DMS114 treated with DMSO at 0.1 percent for 48 hours (cell line): ENCODE measurements around the gene AMDHD2.
A peak's percentile ranks its signal among the peaks of the same experiment; 100 is the strongest.
"Not testable (repeated sequence)": the region's sequence is repeated elsewhere in the genome, so short reads cannot be mapped to it uniquely, and the experiment has no call there.

Source experiments
- DNase-seq: peaks from one replicate; lab custom pipeline; 2025; ENCODE audit not compliant: unreplicated experiment; lab: John Stamatoyannopoulos, UW

The AMDHD2 gene

GRCh38 chr16:2531696-2532493, 11.7 kb downstream of the AMDHD2 start:
- peak; percentile 91 for DNase-seq

GRCh38 chr16:2532494-2533141, 12.4 kb downstream of the AMDHD2 start:
- peak; percentile 46 for DNase-seq

- DNase-seq = not testable (repeated sequence)
These were observed 13.1 kb downstream of the AMDHD2 start for GRCh38 chr16:2533142-2533755.

- no peak for DNase-seq
These were observed 13.7 kb downstream of the AMDHD2 start for GRCh38 chr16:2533912-2534311.

- not testable (repeated sequence) for DNase-seq
These were observed 14.2 kb downstream of the AMDHD2 start for GRCh38 chr16:2534335-2534734.

DNA sequence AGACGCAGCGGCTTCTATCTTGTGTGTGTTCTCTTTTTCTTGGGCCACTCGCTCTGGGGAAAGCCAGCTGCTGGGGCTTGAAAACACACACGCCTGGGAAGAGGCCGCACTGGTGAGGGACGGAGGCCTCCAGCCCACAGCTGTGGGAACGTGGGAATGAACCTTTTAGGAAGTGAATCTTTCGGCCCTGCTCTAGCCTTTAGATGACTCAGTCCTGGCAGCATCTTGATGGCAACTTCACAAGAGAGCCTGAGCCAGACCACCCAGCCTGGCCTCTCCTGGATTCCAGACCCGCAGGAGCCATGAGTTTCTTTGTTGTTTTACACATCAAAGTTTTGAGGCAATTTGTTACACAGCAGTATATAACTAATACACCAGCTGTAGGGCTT, 15.4 kb downstream of the AMDHD2 start:
- no peak for DNase-seq

DNA sequence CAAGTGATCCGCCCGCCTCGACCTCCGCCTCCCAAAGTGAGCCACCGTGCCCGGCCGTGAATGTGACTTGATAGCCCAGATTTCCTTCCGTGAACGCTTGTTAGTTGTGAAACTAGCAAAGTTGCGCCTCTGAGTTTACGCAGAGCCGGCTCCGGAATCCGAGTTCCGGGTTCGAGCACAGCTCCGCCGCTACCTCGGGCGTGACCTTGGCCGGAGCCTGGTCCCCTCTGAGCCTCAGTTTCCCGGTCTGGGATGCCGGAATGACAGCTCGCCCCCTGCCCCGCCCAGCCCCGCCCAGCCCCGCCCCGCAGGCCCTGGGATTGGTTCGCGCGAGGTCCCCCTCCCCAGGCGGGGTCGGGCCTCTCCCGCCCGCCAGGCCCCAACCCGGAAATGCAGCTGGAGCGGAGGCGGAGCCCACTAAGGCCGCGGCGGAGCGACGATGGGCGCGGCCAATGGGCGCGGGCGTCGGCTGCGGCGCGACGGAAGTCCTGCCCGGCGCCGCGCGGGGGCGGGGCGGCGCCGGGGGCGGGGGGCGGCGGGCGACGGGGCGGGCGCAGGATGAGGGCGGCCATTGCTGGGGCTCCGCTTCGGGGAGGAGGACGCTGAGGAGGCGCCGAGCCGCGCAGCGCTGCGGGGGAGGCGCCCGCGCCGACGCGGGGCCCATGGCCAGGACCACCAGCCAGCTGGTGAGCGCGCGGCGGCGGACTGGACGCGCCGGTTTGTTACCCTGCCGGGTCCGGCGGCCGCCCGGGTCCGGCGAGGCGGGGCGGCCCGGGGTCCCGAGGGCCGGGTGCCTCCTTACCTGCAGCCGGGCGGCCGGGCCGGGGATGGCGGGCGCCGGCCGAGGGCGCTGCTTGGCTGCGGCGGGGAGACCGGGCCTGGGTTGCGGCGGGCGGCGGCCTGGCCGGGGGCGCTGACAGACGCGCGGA, 17.5 kb downstream of the AMDHD2 start, which contains the start of gene PDPK1:
Gene PDPK1 (plus strand): TSS at position 571 of the 929 bp plus-strand sequence. CDS start 92 bp downstream, at position 663.
- DNase-seq = peak; percentile 81

DNA sequence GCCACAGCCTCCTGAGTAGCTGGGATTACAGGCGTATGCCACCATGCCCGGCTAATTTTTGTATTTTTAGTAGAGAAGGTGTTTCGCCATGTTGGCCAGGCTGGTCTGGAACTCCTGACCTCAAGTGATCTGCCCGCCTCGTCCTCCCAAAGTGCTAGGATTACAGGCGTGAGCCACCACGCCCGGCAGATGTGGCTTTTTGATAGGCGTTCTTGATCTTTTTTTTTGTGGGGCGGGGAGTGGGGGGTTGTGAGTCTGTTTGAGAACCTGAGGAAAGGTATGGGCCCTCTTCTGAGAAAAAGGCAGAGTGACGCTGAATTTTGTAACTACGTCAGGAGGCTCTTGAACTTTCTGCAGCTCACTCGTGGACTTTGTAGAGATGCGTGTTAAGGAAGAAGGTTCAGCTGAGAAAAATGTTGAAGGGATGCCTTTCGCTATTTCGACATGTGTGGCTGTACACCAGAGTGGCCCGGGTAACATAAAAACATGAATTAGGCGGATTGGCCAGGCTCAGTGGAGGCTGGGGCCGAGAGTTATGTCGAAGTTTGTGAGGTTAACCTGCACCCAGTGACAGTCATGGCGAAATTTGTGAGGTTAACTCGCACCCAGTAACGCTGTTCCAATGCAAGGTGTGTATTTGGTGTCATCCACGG, 19.1 kb downstream of the AMDHD2 start:
- DNase-seq = not testable (repeated sequence)

GRCh38 chr16:2539845-2540458, 19.8 kb downstream of the AMDHD2 start:
- not testable (repeated sequence) for DNase-seq

- DNase-seq = not testable (repeated sequence)
These were observed 20.7 kb downstream of the AMDHD2 start for GRCh38 chr16:2540912-2541311.

DNA sequence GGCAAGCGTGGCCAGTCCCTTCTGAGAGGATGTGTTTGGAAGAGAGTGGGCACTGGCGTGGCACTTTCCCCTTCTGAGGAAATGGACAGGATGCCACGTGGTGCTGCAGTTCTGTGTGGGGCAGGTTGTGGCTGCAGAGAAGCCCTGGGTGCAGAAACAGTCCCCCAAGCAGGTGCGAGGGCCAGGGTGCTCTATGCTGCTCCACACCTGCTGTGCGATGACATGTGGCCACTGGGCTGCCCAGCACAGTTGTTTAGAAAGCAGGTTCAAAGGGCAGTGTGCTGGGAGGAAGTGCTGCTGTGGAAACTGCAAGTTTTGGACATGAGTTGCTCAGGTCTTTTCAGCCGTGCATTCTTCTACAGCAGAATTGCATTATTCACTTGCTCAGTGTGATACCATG, 21.2 kb downstream of the AMDHD2 start:
- not testable (repeated sequence) for DNase-seq

- DNase-seq = not testable (repeated sequence)
These were observed 23.6 kb downstream of the AMDHD2 start for GRCh38 chr16:2543771-2544170.

DNA sequence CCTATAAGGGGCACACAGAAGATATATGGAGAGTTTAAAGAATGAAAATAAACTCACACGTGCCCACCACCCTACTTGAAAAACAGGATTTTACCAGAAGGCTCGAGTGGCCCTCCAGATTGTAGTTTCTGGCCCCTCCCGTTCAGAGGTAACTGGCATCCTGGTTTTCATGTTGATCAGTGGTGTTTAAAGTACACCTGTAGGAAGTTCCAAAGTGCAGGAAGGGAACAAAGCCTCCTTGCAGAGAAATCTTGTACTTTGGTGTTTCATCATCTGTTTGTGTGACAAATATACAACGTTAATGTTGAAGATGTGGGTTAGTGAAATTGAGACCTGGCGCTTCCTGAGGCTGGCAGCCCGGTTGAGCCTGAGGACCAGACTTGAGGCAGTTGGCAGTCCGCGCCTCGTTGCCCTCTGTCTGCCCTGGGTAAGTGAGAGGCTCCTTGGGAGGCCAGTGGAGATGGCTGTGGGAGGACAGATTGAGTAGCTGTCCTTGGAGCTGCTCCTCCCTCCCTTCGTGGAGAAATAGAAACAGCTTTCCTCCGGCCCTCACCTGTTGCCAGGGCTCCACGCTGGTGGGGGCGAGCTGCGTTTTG, 30.2 kb downstream of the AMDHD2 start:
- DNase-seq = not testable (repeated sequence)

DNA sequence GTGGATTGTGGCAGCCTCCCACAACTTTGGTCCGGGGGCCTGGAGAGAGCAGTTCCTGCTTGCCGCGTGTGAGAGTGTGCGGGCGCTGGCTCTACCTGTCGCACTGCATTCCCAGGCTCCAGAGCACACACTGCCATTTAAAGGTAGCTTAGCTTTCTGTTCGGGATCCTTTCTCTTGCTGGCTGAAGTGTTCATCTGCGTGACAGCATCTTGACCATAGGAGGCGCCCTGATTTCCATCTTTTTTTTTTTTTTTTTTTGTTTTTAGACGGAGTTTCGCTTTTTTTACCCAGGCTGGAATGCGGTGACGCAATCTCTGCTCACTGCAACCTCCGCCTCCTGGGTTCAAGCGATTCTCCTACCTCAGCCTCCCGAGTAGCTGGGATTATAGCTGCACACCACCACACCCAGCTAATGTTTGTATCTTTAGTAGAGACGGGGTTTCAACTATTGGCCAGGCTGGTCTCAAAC, 31.3 kb downstream of the AMDHD2 start:
- not testable (repeated sequence) for DNase-seq

GRCh38 chr16:2554709-2555425, 34.7 kb downstream of the AMDHD2 start:
- DNase-seq = not testable (repeated sequence)

- not testable (repeated sequence) for DNase-seq
These were observed 37.0 kb downstream of the AMDHD2 start for GRCh38 chr16:2557150-2557549.

- DNase-seq = not testable (repeated sequence)
These were observed 40.1 kb downstream of the AMDHD2 start for GRCh38 chr16:2560131-2560797.

DNA sequence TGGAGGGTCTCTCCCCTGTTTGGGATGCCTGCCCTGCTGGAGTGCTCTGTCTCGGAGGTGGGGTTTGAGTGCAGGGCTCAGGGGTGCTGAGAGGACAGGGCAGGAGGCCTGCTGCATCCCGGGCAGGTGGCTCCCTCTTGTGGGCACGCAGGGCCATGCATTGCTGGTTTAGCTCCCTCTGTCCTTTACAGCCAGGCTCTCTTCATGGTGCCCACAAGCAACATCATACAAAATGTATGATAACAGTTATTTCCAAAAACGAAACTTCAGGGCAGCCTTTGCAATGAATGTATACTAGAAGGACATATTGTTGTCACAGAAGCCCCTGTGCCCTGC, 40.6 kb downstream of the AMDHD2 start:
- DNase-seq = not testable (repeated sequence)
